Dermis lymphatic vessel endothelial cell (primary cell): Measurements from ENCODE around the gene RTP2. TPM values are rescaled to one million over a fixed set of nuclear protein-coding genes. Genes with fewer than 3 reads are reported as not detected.

Experiments
- total RNA-seq: library from RNA; depleted of rRNA; stranded (reverse); fragments of >200 nt; gene quantifications from 2 replicates; pipeline ENCODE4 v1.2.1, GENCODE V29; 2014

RTP2 gene, protein sequence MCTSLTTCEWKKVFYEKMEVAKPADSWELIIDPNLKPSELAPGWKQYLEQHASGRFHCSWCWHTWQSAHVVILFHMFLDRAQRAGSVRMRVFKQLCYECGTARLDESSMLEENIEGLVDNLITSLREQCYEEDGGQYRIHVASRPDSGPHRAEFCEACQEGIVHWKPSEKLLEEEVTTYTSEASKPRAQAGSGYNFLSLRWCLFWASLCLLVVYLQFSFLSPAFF
- total RNA-seq: not detected in 2 replicates

DNA sequence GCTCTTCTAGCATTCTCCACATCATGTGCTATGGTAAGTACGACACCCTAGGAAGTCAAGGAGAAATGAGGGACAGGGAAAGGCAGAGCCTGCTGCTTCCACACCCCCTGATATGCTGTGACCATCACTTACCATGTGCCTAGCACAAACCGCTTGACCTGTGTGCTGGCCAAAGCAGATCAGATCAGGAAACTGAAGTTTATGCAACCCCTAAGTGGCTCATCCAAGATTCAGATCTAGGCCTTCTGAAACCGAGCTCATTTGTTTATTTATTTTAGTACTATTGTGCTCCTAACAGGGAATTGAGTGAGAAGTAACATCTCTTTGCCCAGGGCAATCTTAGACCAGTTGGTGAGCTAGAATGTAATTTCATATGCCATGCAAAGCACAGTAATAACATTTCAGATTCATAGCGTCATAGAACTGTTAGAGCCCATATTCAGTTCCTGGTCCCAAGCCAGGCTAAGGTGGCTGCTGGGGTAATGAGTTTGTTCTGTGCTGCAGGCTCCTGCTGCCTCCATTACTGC lies at the start of gene RTP2:
Gene RTP2, minus strand, starts transcription at position 51 of the 527 bp plus-strand sequence. CDS start 429 bp downstream, outside the sequence.

DNA sequence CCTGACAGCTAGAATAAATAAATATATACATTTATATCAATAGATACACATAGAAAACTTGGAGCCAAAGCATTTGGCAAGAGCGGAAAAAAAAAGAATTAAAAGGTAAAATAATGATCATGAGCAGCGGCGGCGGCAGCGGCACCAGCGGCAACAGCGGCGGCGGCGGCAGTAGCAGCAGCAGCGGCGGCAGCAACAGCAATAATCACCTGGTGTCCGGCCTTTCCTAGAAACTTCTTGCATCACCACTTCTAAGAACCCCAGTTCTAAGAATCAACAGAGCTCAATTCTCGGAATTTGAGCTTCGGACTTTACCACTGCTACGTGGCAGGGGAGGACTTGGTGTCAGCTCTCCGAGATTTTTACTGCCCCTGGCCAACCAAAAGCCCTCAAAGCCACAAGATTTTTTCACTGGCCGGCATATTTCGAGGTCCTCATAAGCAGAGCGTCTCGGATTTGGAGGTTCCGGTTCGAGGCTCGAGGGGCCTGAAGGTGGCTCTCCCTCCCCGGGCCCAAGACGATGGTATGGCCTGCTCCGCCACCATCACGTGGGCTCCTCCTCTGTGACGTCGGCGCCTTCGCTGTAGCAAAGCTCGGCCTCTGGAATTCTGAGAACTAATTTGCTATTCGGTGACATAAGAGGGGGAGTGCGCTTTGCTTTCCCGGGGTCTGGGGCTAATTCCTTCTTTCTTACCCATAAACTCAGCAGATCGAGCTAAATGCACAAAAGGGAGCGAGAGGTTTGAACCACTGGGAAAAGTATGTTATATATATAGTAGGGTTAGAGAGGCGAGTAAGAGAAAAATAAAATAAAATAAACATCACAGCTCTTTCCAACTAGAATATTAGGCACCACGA lies 43.1 kb upstream of the RTP2 start, which contains the start of gene BCL6:
Gene BCL6, minus strand, starts transcription at position 268 of the 858 bp plus-strand sequence. CDS start 11,775 bp downstream, outside the sequence.

DNA sequence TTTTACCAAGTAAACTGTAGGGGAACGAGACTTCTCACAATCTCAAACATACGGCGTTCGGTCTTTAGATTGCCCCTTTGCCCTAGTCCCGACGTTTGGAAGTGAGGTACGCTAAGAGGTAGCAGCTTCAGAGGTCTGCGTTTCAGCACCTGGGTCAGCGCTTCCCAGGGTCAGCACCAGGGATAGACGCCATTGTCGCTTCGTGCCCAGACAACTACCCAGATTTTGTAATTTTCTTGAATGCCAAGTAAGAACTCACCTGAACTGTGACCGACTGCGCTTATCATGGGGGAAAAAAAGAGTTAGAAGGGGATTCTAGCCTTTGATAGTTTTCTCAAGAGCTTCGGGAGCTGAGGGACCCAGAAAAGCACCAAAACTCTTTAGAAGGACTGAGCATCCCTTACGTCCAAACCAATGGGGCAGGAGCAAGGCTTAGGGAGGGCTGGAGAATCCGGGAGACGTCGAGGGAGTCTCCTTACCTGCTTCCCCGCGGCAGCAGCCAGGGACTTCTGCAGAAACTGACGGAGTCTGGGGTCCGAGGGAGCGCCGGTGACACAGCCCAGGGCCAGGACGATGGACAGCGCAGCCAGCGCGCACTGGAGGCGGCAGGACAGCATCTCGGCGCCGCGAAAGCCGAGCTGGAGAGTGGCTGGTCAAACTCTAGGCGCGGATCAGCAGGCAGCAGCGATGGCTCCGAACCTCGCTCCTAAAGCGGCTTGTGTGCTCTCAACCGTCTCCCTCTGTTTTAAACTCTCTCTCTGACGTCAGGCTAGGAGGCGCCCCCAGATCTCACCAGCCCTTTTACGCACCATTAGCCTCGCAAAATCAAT lies 32.5 kb downstream of the RTP2 start, which contains the start of gene SST:
Gene SST, minus strand, starts transcription at position 720 of the 830 bp plus-strand sequence. Its CDS starts 103 bp downstream, at position 617.

Other genes with a start within 250 kb of the RTP2 start
- gene SST, start 32.2 kb downstream of the RTP2 start, total RNA-seq: not detected in 2 replicates
- gene BCL6, start 42.9 kb upstream of the RTP2 start, total RNA-seq: 1.3 and 2.5 TPM in 2 replicates